SK-N-SH treated with all-trans-retinoic acid at 6 μM for 48 hours (cell line): ENCODE results near the gene SPHK2.

Experiments used
- ATAC-seq: fragments of 200-7000 bp; cut with Tn5 transposase; 3 replicates; pipeline ENCODE4 v1.9.1; 2020; ENCODE audit warnings: mild to moderate bottlenecking, moderate library complexity
- ARNTL ChIP-seq: fragments of 450-650 bp; formaldehyde crosslinking; IDR thresholded peaks from 2 replicates; pipeline ENCODE4 v1.5.0; 2020; ENCODE audit warnings: low read depth, mild to moderate bottlenecking, moderate library complexity, borderline replicate concordance
- BACH2 ChIP-seq: fragments of 250-450 bp; sonication (Bioruptor Pico); IDR thresholded peaks from 2 replicates; pipeline ENCODE4 v1.9.0; 2021; ENCODE audit warnings: mild to moderate bottlenecking, borderline replicate concordance
- CREB5 ChIP-seq: fragments of 250-450 bp; sonication (Bioruptor Pico); IDR thresholded peaks from 2 replicates; pipeline ENCODE4 v1.5.1; 2020; ENCODE audit warnings: low read depth, mild to moderate bottlenecking, moderate library complexity
- CSDC2 ChIP-seq: fragments of 250-450 bp; sonication (Bioruptor Pico); IDR thresholded peaks from 2 replicates; pipeline ENCODE4 v1.5.0; 2020; ENCODE audit warnings: mild to moderate bottlenecking, moderate library complexity
- CSRNP3 ChIP-seq: fragments of 250-450 bp; sonication (Bioruptor Pico); IDR thresholded peaks from 2 replicates; pipeline ENCODE4 v1.5.1; 2021; ENCODE audit warnings: mild to moderate bottlenecking, moderate library complexity
- ESRRG ChIP-seq: fragments of 250-450 bp; sonication (Bioruptor Pico); IDR thresholded peaks from 2 replicates; pipeline ENCODE4 v1.6.1; 2021; ENCODE audit warnings: mild to moderate bottlenecking
- ISL1 ChIP-seq: fragments of 250-450 bp; sonication (Bioruptor Pico); IDR thresholded peaks from 2 replicates; pipeline ENCODE4 v2.1.2; 2022; ENCODE audit warnings: mild to moderate bottlenecking, moderate library complexity
- PATZ1 ChIP-seq: fragments of 250-450 bp; sonication (Bioruptor Pico); IDR thresholded peaks from 2 replicates; pipeline ENCODE4 v1.8.0; 2020; ENCODE audit warnings: mild to moderate bottlenecking, moderate library complexity, borderline replicate concordance
- TCF4 ChIP-seq: fragments of 250-450 bp; sonication (Bioruptor Pico); IDR thresholded peaks from 2 replicates; pipeline ENCODE4 v1.8.0; 2021; ENCODE audit warnings: mild to moderate bottlenecking, moderate library complexity, borderline replicate concordance
- TOX ChIP-seq: fragments of 250-450 bp; sonication (Bioruptor Pico); IDR thresholded peaks from 2 replicates; pipeline ENCODE4 v1.8.0; 2021; ENCODE audit warnings: mild to moderate bottlenecking, moderate library complexity, borderline replicate concordance
- ZC3H10 ChIP-seq: fragments of 250-450 bp; sonication (Bioruptor Pico); IDR thresholded peaks from 2 replicates; pipeline ENCODE4 v1.5.1; 2021; ENCODE audit warnings: mild to moderate bottlenecking, moderate library complexity
- ZFP3 ChIP-seq: fragments of 250-450 bp; sonication (Bioruptor Pico); IDR thresholded peaks from 2 replicates; pipeline ENCODE4 v1.5.0; 2020; ENCODE audit warnings: mild to moderate bottlenecking, moderate library complexity
- ZFP30 ChIP-seq: fragments of 450-650 bp; formaldehyde crosslinking; IDR thresholded peaks from 2 replicates; pipeline ENCODE4 v1.5.0; 2022; ENCODE audit warnings: mild to moderate bottlenecking, moderate library complexity
- ZNF565 ChIP-seq: fragments of 450-650 bp; formaldehyde crosslinking; conservative IDR thresholded peaks from 2 replicates; pipeline ENCODE4 v1.5.0; 2020; ENCODE audit warnings: low read depth, mild to moderate bottlenecking, moderate library complexity
- ZNF8 ChIP-seq: fragments of 450-650 bp; formaldehyde crosslinking; IDR thresholded peaks from 2 replicates; pipeline ENCODE4 v1.5.0; 2020; ENCODE audit warnings: mild to moderate bottlenecking, moderate library complexity
- TF ChIP-seq, protein P1 (sequence below): fragments of 250-450 bp; sonication (Bioruptor Pico); IDR thresholded peaks from 2 replicates; pipeline ENCODE4 v1.8.0; 2021; ENCODE audit warnings: low read depth, mild to moderate bottlenecking, moderate library complexity, borderline replicate concordance
- TF ChIP-seq, protein P2 (sequence below): fragments of 250-450 bp; sonication (Bioruptor Pico); IDR thresholded peaks from 2 replicates; pipeline ENCODE4 v1.5.0; 2020; ENCODE audit warnings: mild to moderate bottlenecking, moderate library complexity

Gene SPHK2

DNA sequence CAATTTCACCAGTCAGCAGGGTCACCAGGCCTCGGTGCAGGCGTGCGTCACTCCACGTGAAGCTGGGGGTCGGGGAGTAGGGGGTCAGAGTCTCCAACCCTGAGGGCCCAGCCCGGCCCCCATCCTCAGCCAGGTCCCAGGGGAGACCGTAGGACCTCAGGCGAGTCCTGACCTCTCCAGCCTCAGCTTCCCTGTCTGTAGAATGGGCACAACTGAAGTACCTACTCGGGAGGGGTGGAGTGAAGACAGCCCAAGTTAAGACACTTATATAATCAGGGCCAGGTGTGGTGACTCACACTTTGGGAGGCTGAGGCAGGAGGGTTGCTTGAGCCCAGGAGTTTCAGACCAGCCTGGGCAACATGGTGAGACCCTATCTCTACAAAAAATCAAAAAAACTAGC, 15.5 kb upstream of the SPHK2 start:
- TF ChIP-seq TOX (CRISPR knock-in tag) (no peak), ZNF565 (CRISPR knock-in tag) (no peak), ZFP3 (CRISPR knock-in tag) (no peak), ARNTL (no peak), ZNF8 (CRISPR knock-in tag) (no peak), ISL1 (CRISPR knock-in tag) (no peak), CREB5 (CRISPR knock-in tag) (no peak), ESRRG (CRISPR knock-in tag) (no peak)
- TF ChIP-seq, protein P1, sequence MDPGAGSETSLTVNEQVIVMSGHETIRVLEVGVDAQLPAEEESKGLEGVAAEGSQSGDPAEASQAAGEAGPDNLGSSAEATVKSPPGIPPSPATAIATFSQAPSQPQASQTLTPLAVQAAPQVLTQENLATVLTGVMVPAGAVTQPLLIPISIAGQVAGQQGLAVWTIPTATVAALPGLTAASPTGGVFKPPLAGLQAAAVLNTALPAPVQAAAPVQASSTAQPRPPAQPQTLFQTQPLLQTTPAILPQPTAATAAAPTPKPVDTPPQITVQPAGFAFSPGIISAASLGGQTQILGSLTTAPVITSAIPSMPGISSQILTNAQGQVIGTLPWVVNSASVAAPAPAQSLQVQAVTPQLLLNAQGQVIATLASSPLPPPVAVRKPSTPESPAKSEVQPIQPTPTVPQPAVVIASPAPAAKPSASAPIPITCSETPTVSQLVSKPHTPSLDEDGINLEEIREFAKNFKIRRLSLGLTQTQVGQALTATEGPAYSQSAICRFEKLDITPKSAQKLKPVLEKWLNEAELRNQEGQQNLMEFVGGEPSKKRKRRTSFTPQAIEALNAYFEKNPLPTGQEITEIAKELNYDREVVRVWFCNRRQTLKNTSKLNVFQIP (CRISPR knock-in tag): no peak
- TF ChIP-seq, protein P2, sequence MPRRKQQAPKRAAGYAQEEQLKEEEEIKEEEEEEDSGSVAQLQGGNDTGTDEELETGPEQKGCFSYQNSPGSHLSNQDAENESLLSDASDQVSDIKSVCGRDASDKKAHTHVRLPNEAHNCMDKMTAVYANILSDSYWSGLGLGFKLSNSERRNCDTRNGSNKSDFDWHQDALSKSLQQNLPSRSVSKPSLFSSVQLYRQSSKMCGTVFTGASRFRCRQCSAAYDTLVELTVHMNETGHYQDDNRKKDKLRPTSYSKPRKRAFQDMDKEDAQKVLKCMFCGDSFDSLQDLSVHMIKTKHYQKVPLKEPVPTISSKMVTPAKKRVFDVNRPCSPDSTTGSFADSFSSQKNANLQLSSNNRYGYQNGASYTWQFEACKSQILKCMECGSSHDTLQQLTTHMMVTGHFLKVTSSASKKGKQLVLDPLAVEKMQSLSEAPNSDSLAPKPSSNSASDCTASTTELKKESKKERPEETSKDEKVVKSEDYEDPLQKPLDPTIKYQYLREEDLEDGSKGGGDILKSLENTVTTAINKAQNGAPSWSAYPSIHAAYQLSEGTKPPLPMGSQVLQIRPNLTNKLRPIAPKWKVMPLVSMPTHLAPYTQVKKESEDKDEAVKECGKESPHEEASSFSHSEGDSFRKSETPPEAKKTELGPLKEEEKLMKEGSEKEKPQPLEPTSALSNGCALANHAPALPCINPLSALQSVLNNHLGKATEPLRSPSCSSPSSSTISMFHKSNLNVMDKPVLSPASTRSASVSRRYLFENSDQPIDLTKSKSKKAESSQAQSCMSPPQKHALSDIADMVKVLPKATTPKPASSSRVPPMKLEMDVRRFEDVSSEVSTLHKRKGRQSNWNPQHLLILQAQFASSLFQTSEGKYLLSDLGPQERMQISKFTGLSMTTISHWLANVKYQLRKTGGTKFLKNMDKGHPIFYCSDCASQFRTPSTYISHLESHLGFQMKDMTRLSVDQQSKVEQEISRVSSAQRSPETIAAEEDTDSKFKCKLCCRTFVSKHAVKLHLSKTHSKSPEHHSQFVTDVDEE (CRISPR knock-in tag): no peak
- ATAC-seq: no peak

DNA sequence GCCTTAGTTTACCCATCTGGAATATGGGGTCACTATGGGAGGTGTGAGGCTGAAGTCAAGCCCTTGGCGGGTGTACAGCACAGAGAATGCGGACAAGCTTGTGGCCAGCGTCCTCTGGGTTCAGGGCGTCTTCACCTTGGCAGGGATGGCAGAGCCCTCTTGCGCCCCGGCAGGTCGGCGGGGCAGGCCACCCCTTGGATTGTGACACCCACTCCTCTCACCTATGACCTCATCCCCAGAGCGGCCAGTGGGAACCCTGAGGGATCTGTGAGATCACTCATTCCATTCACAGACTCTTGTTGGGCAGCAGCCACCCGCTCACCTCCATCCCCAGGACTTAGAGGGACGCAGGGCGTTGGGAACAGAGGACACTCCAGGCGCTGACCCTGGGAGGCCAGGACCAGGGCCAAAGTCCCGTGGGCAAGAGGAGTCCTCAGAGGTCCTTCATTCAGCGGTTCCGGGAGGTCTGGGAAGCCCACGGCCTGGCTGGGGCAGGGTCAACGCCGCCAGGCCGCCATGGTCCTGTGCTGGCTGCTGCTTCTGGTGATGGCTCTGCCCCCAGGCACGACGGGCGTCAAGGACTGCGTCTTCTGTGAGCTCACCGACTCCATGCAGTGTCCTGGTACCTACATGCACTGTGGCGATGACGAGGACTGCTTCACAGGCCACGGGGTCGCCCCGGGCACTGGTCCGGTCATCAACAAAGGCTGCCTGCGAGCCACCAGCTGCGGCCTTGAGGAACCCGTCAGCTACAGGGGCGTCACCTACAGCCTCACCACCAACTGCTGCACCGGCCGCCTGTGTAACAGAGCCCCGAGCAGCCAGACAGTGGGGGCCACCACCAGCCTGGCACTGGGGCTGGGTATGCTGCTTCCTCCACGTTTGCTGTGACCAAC, 12.6 kb upstream of the SPHK2 start, which contains the start of gene SPACA4:
Gene SPACA4 (plus strand): TSS at position 280 of the 896 bp plus-strand sequence. CDS start 237 bp downstream, at position 517.
- TF ChIP-seq CSRNP3 (CRISPR knock-in tag) (no peak), ZFP30 (no peak), ZNF8 (CRISPR knock-in tag) (no peak), BACH2 (CRISPR knock-in tag) (no peak), CSDC2 (CRISPR knock-in tag) (no peak)
- ATAC-seq: no peak

DNA sequence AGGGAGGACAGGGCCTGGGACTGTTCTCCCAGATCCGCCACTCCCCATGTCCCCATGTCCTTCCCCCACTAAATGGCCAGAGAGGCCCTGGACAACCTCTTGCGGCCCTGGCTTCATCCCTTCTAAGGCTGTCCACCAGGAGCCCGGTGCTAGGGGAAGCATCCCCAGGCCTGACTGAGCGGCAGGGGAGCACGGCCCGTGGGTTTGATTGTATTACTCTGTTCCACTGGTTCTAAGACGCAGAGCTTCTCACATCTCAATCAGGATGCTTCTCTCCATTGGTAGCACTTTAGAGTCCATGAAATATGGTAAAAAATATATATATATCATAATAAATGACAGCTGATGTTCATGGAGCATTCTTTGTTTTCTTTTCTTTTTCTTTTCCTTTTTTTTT, 11.9 kb upstream of the SPHK2 start:
- no peak for ATAC-seq
- TF ChIP-seq ARNTL: no peak
- TF ChIP-seq, protein P1 (CRISPR knock-in tag): no peak
- TF ChIP-seq ZFP30: no peak
- TF ChIP-seq, all 23 proteins: peak for 0

GRCh38 chr19:48608798-48609263, 10.5 kb upstream of the SPHK2 start:
- ATAC-seq: peak; percentile 79
- TF ChIP-seq ESRRG (CRISPR knock-in tag) (no peak), CREB5 (CRISPR knock-in tag) (no peak), TOX (CRISPR knock-in tag) (no peak), ISL1 (CRISPR knock-in tag) (no peak), BACH2 (CRISPR knock-in tag) (no peak), TCF4 (CRISPR knock-in tag) (no peak), ZNF565 (CRISPR knock-in tag) (no peak), PATZ1 (CRISPR knock-in tag) (no peak), ZFP3 (CRISPR knock-in tag) (no peak), ZC3H10 (no peak)
- TF ChIP-seq, protein P2 (CRISPR knock-in tag): no peak
